ENCODE data around the gene KHK.

The KHK gene

DNA sequence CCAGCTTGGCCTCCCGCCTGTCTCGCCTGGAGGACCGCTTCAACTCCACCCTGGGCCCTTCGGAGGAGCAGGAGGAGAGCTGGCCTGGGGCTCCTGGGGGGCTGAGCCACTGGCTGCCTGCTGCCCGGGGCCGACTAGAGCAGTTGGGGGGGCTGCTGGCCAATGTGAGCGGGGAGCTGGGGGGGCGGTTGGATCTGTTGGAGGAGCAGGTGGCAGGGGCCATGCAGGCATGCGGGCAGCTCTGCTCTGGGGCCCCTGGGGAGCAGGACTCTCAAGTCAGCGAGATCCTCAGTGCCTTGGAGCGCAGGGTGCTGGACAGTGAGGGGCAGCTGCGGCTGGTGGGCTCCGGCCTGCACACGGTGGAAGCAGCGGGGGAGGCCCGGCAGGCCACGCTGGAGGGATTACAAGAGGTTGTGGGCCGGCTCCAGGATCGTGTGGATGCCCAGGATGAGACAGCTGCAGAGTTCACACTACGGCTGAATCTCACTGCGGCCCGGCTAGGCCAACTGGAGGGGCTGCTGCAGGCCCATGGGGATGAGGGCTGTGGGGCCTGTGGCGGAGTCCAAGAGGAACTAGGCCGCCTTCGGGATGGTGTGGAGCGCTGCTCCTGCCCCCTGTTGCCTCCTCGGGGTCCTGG lies 3.7 kb upstream of the KHK start:
- no peak for ATAC-seq

DNA sequence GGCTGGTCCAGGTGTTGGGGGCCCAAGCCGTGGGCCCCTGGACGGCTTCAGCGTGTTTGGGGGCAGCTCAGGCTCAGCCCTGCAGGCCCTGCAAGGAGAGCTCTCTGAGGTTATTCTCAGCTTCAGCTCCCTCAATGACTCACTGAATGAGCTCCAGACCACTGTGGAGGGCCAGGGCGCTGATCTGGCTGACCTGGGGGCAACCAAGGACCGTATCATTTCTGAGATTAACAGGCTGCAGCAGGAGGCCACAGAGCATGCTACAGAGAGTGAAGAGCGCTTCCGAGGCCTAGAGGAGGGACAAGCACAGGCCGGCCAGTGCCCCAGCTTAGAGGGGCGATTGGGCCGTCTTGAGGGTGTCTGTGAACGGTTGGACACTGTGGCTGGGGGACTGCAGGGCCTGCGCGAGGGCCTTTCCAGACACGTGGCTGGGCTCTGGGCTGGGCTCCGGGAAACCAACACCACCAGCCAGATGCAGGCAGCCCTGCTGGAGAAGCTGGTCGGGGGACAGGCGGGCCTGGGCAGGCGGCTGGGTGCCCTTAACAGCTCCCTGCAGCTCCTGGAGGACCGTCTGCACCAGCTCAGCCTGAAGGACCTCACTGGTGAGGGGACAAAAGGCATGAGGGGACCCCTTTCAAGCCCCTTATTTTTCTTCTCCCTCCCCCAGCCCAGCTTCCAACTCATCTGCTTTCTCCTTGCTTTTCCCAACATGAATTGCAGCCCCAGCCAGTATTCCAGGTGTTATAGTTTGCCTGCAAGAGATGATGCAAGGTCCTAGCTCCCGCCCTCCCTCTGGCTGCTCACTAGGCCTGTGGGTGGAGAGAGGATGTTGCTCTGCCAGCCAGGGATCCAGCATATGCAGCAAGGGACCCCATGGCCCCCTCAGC lies 2.9 kb upstream of the KHK start:
- no peak for ATAC-seq

DNA sequence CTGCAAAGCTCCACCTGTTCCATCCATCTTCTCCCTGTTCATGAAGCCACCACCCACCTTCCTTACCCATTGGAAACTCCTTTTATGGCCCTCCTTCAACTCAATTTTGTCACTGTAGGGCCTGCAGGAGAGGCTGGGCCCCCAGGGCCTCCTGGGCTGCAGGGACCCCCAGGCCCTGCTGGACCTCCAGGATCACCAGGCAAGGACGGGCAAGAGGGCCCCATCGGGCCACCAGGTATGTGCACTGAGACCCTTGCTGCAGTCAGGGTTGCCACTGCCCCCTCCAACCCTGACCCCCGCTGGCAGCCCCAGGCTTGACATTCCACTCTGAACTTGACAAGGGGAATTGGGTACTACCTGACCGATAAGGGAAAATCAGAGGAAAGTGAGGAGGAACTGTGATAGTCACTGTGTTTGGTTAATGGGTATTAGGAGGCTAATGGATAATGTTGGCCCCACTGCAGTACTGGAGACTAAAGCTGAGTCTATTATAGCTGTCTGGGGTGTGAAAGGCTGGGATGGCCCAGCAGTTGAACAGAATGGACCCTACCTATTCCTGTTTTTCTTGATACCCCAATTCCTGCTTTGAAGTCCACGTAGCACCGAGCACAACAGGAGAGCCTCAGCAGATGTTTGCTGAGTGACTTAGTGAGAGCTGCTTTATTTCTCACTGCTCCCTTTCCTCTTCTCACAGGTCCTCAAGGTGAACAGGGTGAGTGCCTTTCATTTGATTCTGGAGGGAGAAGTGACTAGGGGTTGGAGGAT lies 2.1 kb upstream of the KHK start:
- ATAC-seq: no peak

DNA sequence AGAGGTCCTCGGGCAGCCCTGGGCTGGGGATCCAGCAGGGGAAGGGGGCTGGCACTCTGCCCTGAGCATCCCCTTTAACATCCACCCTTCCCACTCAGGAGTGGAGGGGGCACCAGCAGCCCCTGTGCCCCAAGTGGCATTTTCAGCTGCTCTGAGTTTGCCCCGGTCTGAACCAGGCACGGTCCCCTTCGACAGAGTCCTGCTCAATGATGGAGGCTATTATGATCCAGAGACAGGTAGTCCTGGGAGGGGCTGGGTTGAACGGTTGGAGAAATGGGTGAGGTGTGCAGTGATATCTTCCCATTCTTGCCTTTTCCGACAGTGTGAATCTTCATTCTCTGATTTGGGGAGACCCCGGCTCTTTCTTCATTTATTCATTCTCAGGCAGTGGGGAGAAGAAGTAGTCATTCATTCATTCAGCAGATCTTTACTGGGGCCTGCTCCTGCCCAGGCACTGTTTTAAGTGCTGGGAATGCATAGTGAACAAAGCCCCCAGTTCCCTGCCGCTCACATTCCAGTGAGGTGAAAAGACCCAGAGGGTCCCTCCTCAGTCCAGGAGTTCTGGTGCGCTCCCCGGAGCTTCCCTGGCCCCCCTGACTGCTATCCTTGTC lies 1.4 kb upstream of the KHK start:
- ATAC-seq: no peak

DNA sequence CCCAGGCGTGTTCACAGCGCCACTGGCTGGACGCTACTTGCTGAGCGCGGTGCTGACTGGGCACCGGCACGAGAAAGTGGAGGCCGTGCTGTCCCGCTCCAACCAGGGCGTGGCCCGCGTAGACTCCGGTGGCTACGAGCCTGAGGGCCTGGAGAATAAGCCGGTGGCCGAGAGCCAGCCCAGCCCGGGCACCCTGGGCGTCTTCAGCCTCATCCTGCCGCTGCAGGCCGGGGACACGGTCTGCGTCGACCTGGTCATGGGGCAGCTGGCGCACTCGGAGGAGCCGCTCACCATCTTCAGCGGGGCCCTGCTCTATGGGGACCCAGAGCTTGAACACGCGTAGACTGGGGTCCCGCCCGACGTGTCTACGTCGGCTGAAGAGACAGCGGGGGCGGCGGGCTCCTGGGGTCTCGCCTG lies 891 bp upstream of the KHK start:
- ATAC-seq: peak in 1 of 2 donors; percentile 1

DNA sequence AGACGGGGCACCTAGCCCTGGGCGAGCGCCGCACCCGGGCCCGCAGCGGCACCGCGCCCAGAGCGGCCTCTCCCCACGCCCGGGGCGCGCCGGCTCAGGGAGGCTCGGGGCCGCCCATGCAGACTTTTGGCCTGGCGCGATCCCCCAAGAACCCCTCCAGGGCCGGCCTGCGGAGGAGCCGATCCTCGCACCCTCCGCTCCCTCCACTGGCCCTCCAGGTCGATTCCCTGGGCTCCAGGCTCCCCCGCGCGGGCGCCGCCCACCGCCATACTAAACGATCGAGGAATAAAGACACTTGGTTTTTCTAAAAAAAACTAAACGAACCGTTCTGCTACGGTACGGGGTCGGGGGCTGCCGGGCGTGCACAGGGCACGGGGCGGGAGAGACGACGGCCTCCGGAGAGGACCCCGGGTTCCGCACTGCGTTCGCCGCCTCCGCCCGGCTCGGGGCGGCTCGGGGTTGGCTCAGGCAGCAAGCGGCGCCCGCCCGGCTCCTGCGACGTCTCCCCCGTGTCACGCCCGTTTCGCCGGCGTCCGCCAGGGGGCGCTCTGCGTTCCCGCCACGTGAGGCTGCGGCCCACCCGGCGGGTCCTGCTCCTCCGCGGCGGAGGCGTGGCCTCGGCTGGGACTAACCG lies 365 bp upstream of the KHK start:
- peak; percentile 93 to 94 for ATAC-seq

DNA sequence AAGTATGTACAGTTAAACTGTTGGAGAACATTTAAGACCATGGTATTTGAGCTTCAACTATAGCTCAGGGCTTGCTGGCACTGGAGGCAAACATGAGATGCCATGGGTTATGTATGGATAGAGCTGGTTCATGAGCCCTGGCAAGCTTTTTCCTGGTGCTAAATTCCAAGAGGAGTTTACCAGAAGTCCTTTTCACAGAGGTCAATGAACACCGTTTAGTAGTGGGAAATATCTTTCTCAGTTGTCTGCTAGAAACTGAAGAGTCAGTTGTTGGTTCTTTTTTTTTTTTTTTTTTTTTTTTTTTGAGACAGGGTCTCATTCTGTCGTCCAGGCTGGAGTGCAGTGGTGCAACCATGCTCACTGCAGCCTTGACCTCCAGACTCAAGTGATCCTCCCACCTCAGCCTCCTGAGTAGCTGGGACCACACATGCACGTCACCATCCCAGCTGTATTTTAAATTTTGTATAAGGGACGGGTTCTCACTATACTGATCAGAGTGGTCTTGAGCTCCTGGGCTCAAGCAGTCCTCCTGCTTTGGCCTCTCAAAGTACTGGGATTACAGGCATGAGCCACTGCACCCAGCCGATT lies 1.3 kb downstream of the KHK start:
- no peak for ATAC-seq

DNA sequence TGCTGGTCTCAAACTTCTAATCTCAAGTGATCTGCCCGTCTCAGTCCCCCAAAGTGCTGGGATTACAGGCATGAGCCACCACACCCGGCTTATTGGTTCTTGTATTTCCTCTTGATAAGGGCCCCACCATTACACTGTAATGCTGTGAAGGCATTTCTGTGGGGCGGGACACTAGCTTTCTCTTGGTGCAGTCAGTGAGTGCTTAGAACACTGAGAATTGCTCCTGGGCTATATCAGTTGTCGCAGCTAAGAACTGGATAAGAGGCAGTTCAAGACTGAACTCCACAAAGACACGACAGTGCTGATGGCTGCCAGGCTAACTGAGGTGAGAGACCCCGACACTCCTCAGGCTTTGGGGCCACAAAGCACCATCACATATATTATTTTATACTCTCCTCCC lies 2.1 kb downstream of the KHK start:
- ATAC-seq: no peak

DNA sequence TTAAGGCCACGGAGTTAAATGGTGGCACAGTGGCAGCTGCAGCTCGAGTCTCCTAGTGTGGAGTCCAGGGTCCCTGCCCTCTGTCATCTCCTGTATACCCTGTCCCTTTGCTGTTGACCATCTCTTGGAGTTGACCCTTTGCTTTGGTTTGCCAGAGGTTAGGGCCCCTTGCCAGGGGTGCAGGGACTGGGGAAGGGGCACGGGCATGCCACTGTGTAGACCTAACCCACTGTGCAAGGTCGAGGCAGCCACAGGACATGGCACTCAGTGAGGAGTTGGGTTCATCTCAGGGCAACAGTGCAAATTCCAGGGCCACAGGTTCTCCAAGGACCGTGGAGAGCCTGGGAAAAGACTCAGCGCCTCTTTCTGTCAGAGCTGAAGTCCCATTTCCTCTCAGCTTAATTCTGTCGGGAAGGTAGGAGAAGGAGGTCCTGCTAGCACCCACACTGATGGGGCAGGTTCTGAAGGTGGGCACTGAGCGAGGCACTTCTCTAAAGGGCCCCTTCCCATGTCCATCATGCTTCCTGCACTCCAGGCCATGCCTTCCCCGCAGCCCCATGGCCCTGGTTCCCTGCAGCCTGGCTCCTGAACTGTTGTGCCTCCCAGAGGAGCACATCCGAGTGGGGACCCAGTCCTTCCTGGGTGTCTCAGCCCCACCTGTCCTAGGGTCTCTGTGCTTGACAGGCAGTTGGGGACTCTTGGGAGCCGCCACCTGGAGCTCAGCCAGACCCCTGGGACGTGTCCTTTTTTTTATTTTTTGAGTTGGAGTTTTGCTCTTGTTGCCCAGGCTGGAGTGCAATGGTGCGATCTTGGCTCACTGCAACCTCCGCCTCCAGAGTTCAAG lies 2.8 kb downstream of the KHK start:
- no peak for ATAC-seq

DNA sequence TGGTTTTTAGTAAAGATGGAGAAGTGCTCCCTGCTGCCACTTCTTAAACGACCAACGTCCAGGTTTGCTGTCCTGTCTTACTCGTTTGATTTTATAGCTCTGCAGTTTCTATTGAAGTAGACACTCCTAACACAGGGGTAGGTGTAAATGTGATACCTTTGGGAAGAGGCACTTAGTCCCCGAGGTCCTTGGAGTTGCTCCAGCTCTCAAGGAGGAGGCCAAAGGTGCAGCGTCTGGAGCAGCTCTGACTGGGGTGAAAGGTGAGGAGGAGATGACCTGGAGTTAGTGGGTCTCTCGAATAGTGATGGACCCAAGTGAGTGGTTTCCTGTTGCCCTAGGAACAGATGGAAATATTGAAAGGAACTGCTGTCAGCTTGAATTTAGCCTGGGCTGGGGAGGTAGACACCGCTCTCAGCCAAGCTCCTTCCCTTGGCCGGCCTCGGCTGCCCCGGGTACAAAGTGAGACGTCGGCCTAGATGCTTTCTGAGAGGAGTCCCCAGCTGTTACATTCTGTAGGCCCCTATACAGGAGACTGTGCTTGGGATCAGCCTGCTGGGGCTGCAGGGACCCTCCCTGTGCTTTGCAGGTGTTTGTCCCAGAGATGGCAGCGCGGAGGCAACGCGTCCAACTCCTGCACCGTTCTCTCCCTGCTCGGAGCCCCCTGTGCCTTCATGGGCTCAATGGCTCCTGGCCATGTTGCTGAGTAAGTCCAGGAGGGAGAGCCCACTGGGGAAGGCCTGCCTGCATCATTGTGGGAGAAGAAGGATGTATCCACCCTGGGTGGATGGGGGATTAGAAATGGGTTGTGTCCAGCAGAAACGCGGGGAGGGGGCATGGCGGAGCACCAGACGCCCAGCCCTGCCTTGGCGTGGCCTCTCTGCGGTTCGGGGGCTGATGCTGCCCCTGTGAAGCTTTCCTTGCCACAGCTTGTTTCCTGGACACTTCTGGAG lies 5.4 kb downstream of the KHK start:
- no peak for ATAC-seq

DNA sequence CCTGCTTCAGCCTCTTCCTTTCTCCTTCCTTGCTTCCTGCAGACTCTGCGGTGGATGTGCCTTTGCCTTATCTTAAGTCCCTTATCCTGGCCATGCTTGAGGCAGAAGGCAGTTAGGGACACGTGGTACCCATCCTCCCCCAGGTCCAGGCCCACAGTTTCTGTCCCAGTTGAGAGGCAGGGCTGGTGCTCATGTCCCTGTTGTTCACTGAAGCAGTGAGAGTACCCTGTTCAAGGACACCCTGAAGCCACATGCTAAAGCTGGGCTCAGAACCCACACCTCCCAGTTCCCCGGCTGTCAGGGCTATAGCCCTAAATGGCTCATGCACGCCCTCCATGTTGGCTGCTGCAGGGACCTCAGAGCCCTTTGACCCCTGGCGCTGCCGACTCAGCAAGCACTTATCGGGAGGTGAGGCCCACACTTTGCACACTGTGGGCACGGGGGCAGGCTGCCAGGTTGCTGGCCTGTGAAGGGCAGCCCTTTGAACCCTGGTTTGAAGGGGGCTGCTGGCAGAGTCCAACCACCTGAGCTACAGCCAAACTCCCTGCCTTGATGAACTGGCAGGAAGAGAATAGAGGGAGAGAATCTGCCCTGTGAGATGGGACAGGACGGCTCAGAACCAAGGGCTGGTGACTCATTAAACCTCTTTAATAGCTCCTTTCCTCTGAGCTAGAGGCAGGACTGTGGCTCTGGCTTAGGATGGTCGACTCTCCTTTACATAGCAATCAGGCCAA lies 6.3 kb downstream of the KHK start:
- ATAC-seq: no peak

DNA sequence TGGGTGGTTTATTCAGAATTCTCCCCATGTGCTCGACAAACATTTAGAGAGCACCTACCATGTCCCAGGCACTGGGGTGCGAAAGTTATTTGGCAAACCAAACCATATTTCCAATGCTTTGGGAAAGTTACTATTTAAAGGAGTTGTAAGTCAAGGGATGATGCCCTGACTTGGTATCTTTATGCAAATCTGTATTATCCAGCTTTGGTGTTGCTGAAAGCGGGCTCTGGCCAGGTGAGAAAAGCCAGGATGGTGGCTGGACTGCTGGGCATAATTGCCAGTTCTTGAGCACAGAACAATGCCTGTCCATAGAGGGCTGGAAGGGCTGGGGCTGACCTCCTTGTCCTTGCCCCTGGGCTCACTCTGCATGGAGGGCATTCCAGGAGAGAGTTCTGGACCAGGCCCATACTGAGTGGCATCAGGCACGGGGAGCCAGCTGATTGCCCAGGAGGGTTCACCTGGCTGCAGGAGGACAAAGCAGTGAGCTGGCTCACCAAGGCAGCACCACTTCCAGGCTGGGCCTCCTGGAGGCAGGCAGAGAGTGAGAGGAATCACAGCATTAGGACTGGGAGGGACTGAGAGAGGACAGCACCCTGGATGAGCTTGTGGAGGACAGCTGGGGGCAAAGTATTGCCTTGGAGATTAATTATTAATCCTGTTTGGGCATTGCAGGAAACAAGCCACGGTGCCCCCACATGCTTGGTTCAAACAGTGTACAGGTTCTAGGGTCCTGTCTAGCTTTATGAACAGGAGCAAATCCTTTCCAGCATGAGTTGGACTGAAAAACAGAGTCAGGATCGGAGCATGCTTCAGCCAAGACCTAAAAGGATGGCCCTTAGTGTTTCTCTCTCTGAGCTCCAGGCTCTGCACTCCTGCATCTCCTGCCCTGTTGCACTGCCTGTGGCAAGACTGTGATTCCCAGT lies 7.1 kb downstream of the KHK start:
- ATAC-seq: no peak

DNA sequence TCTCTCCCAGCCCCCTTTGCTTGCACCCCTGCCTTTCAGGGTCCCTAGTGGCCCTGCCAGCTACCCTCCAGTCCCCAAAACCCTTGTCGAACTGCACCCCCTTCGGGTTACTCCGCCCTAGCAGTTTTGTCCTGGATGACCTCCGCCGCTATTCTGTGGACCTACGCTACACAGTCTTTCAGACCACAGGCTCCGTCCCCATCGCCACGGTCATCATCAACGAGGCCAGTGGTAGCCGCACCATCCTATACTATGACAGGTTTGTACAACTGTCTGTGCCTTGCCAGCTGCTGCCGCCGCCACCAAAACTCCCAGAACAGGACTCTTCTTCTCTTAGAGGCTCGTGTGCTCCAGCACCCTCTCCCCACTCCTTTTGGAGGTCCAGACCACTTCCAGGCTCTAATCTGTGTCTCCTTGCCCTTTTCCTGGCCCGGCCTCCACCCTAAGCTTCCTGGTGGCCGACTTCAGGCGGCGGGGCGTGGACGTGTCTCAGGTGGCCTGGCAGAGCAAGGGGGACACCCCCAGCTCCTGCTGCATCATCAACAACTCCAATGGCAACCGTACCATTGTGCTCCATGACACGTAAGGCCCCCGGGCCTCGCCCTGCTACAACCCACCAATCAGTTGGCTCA lies 7.9 kb downstream of the KHK start:
- no peak for ATAC-seq

DNA sequence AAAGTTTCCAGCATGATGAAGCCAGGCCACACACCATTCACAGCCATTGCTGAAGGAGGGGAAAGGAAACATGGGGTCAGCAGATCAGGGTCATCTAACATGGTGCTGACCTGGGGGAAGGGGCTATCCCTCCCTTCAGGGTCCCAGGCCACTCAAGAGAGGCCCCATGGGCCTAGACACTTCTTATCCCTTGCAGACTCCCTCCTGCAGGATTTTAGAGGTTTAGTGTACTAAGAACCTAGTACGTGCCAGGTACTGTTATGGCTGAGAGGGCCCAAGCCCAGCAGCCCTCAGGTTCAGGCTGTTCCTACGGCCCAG lies 8.8 kb downstream of the KHK start:
- no peak for ATAC-seq

DNA sequence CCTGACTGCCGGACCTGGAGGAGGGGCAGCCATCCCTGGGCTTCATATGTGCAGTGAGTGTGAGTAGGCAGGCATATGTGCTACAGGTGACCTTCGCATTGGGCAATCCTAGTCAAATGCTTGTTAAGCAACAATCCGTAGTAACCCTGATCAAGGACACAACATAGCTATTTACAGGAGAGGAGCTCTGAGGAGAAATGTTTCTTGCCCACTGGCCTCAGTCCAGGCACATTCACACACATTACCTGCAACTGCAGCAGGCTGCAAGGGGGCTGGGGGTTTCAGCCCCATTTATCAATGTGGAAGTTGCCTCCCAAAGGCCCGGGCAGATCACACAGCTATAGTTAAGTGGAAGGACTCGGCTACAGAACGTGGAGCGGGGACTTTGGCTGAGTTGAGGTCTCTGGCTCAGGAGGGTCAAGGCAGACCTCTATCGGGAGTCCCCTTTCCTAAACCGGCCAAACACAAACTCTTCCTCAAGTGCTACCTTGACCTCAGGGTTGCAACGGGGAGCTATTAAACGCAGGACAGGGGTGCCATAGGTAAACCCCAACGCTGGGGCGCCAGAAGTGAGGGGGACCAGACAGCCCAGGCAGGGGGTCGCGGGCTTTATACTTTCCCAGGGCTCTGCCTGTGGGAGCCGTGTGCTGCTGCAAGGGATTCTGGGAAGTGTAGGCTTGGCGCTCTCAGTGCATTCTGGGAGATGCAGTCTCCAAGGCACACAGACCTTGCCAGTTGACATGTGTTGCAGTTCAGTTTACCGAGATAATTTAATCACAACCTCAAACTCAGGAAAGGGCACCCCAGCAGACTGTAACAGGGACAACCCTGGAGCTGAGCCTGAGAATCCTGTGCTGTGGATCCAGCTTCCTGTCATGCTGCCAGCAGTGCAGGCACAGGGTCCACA lies 9.4 kb downstream of the KHK start:
- ATAC-seq: peak; percentile 83 to 90

DNA sequence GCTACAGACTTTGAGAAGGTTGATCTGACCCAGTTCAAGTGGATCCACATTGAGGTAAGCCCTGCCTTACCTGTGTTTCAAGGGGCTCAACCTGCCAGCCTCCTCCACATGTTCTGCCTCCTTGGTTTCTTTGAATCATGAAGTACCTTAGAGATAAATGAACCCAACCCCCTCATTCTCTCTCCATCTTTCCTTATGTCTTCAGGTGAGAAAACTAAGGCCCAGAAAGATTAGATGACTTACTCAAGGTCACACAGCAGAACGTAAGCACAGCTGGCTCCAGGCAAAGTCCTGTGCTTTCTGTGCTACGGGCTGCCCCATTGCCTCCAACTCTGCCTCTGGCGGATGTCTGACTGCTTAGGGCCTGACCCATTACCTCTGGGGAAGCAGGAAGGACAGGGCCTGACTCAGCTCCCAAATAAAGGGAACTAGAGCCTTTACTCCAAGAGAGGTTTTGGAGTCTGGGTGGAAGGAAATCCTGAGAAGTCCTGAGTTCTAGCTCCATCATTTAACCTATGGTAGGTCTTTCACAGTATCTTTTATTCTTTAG lies 10.3 kb downstream of the KHK start:
- no peak for ATAC-seq

All from activated CD4-positive, CD25-positive, alpha-beta regulatory T cell treated with anti-CD3 and anti-CD28 coated beads, Interleukin-2, amount 50 U/mL, for 24 hours (primary cell).